Measurements from ENCODE around the gene NCMAP. TPM values are rescaled to one million over a fixed set of nuclear protein-coding genes. Genes with fewer than 3 reads are reported as not detected.
A peak's percentile ranks its signal among the peaks of the same experiment; 100 is the strongest.

NCMAP gene
- total and polyA plus RNA-seq, 2 of the 8 experiments (the other 6 are each of a cell fraction or from before 2014, with no cell fraction given), result 0.21 to 0.39 TPM

- H3K9me3 ChIP-seq (ENCODE audit: insufficient read depth in 2 of 2, low read depth in 1 of 2, low read length in 1 of 2), result no peaks in the 10 kb centered on the region
- no peak overlapping the region for H3K9ac ChIP-seq (replicated peaks in 1 of 4; ENCODE audit: extremely low read depth in 1 of 4, low read depth in 3 of 4, low read length in 3 of 4)
- FAIRE-seq, result no peak
- no peaks in the 10 kb centered on the region; a peak in 1 of 7 replicates for H3K27me3 ChIP-seq (replicated peaks in 1 of 4; ENCODE audit: control insufficient read depth in 3 of 4, extremely low read depth in 1 of 4, insufficient read depth in 3 of 4, low read length in 3 of 4)
- H3K4me2 ChIP-seq (ENCODE audit: insufficient read depth in 1 of 2, low read depth in 2 of 2, low read length in 2 of 2), result no peak overlapping the region
- no peak overlapping the region for H4K5ac ChIP-seq (ENCODE audit: insufficient read length, low read depth, low read length)
- CTCF ChIA-PET (ENCODE audit: partially characterized antibody), result interaction anchor here (0.7 to 7.8 kb wide), 17 partner anchors 10 to 327 kb away, joined by 3 to 85 read pairs (median 5); partner anchors contain the start of genes NIPAL3 and STPG1
- H2BK15ac ChIP-seq (ENCODE audit: low read length), result no peak overlapping the region
- no peak overlapping the region for H2AFZ ChIP-seq (ENCODE audit: low read length)
- no peaks in the 10 kb centered on the region for H3K79me1 ChIP-seq (ENCODE audit: low read depth, low read length)
- H3K79me2 ChIP-seq (ENCODE audit: control insufficient read depth in 1 of 2, insufficient read depth in 2 of 2, low read length in 2 of 2), result no peaks in the 10 kb centered on the region
- no peak overlapping the region for H3K18ac ChIP-seq (ENCODE audit: extremely low read depth, low read length)
- H2BK120ac ChIP-seq (replicated peaks; ENCODE audit: low read depth, low read length), result no peak overlapping the region
- H4K20me1 ChIP-seq (replicated peaks in 1 of 2; ENCODE audit: control insufficient read depth in 1 of 2, insufficient read depth in 2 of 2, low read length in 2 of 2), result no peaks in the 10 kb centered on the region
- no peak overlapping the region for H4K8ac ChIP-seq (ENCODE audit: extremely low read depth, insufficient read depth, low read length)
- H2BK12ac ChIP-seq (ENCODE audit: low read depth, low read length), result no peak overlapping the region
- no peak overlapping the region for H3K4ac ChIP-seq (replicated peaks; ENCODE audit: insufficient read length, low read depth, low read length)
- no peak overlapping the region for H4K91ac ChIP-seq (replicated peaks; ENCODE audit: insufficient read length, low read length)
- 77% methylated on average over 7 of the region's 7 CpGs; no CpG with 5 or more reads in 1 of the 2 experiments for WGBS, 2 experiments (ENCODE audit: extremely low coverage in 1 of 2, insufficient coverage in 1 of 2, insufficient read length in 1 of 2, insufficient replicate concordance in 2 of 2, low coverage in 1 of 2, low lambda C conversion rate in 2 of 2, missing lambda C conversion rate in 1 of 2)
- no peak for DNase-seq (ENCODE audit: low read depth in 1 of 2, low spot score in 2 of 2)
- POLR2A ChIA-PET (ENCODE audit: partially characterized antibody), result interaction anchor here (1.6 kb wide), 1 partner anchor 24 kb away, joined by 3 read pairs; the partner anchor contains the start of gene RCAN3
- no peaks in the 10 kb centered on the region for H3K23me2 ChIP-seq (ENCODE audit: low read depth, low read length)
- no peak overlapping the region for H3K56ac ChIP-seq (replicated peaks; ENCODE audit: insufficient read length, low read depth, low read length)
- no peak overlapping the region for H3K14ac ChIP-seq (ENCODE audit: insufficient read length)
- H3K4me3 ChIP-seq (ENCODE audit: extremely low read depth in 1 of 4, insufficient read depth in 2 of 4, low read depth in 3 of 4, low read length in 4 of 4), result no peak overlapping the region
- no peak overlapping the region for H3K23ac ChIP-seq (ENCODE audit: insufficient read length)
- no peak overlapping the region for H2BK20ac ChIP-seq (ENCODE audit: low read length)
- H3K27ac ChIP-seq (ENCODE audit: low read depth, low read length), result no peak overlapping the region
- no peaks in the 10 kb centered on the region for H3K4me1 ChIP-seq (replicated peaks in 1 of 4; ENCODE audit: control insufficient read depth in 3 of 4, insufficient read depth in 4 of 4, low read length in 3 of 4)
- H2BK5ac ChIP-seq (ENCODE audit: low read depth, low read length), result no peak overlapping the region
- TF ChIP-seq HDAC2 (IDR thresholded peaks at IDR 0.05; ENCODE audit: borderline replicate concordance in 1 of 2, low read depth in 2 of 2, low read length in 2 of 2), result no peak
- TF ChIP-seq KDM1A (IDR thresholded peaks at IDR 0.05; ENCODE audit: borderline replicate concordance, low read length), result peak; percentile 52; the same call in 1 of the 2 replicates
- no peak overlapping the region for H2AK5ac ChIP-seq (ENCODE audit: low read depth, low read length)
- no peaks in the 10 kb centered on the region for H3K36me3 ChIP-seq (ENCODE audit: control insufficient read depth in 2 of 4, insufficient read depth in 4 of 4, low read length in 3 of 4)
Measured at GRCh38 chr1:24526045-24526444, 29.8 kb upstream of the NCMAP start.

Measured in H1 (cell line).